Spleen (tissue), 11 donors: ENCODE measurements around the gene CD200. TPM values are rescaled to one million over a fixed set of nuclear protein-coding genes. Genes with fewer than 3 reads are reported as not detected.

Experiments used
- DNase-seq: peaks from one replicate; pipeline ENCODE4 v3.0.0-alpha.2; 2020
- H3K27ac ChIP-seq, 8 donors: fragments of 200-600 bp; sonication (generic) in 7 of 8; 1 replicate in 4 of 8; 2 replicates in 4 of 8; pipeline versions ENCODE4 v1.5.0 to v1.8.0; 2016 to 2021; ENCODE audit warnings: inconsistent platforms in 4 of 8, mild to moderate bottlenecking in 4 of 8, moderate library complexity in 1 of 8
- H3K27me3 ChIP-seq, 7 donors: fragments of 200-600 bp; sonication (generic) in 6 of 7; replicated peaks in 1 of 7; 1 replicate in 4 of 7; 2 replicates in 3 of 7; pipeline versions ENCODE4 v1.5.0 to v1.8.0; 2016 to 2021; ENCODE audit warnings: inconsistent platforms in 3 of 7, mild to moderate bottlenecking in 1 of 7
- H3K36me3 ChIP-seq, 6 donors: fragments of 200-600 bp; sonication (generic) in 5 of 6; 1 replicate in 4 of 6; 2 replicates in 2 of 6; pipeline versions ENCODE4 v1.5.0 to v1.8.0; 2016 to 2021; ENCODE audit warnings: inconsistent platforms in 2 of 6
- H3K4me1 ChIP-seq, 6 donors: fragments of 200-600 bp; sonication (generic) in 5 of 6; 1 replicate in 3 of 6; 2 replicates in 3 of 6; pipeline versions ENCODE4 v1.5.0 to v1.8.0; 2016 to 2021; ENCODE audit warnings: inconsistent platforms in 3 of 6
- H3K4me3 ChIP-seq, 8 donors: fragments of 200-600 bp; sonication (generic) in 7 of 8; 1 replicate in 4 of 8; 2 replicates in 4 of 8; pipeline versions ENCODE4 v1.5.0 to v1.8.0; 2016 to 2021; ENCODE audit warnings: inconsistent platforms in 4 of 8, mild to moderate bottlenecking in 4 of 8, moderate library complexity in 2 of 8
- H3K9me3 ChIP-seq, 8 donors: fragments of 200-600 bp; sonication (generic) in 7 of 8; 1 replicate in 4 of 8; 2 replicates in 4 of 8; pipeline versions ENCODE4 v1.5.0 to v1.8.0; 2016 to 2021; ENCODE audit warnings: inconsistent platforms in 4 of 8
- CTCF ChIP-seq, 11 experiments: fragments of 200-600 bp in 7 of 11; fragments of 450-650 bp in 4 of 11; sonication (generic) in 4 of 11; IDR thresholded peaks in 8 of 11; conservative IDR thresholded peaks in 3 of 11; 1 replicate in 7 of 11; 2 replicates in 4 of 11; pipeline versions ENCODE4 v1.4.0 to v1.8.0; 2016 to 2021; ENCODE audit warnings: antibody characterized with exemption in 11 of 11, inconsistent platforms in 4 of 11, mild to moderate bottlenecking in 1 of 11
- POLR2A ChIP-seq, 3 donors: fragments of 450-650 bp; IDR thresholded peaks; one replicate each; pipeline ENCODE4 v1.5.1; 2017; ENCODE audit warnings: antibody characterized with exemption in 3 of 3, mild to moderate bottlenecking in 1 of 3
- POLR2AphosphoS5 ChIP-seq, 3 donors: sonication (generic); formaldehyde crosslinking; IDR thresholded peaks; one replicate each; pipeline ENCODE4 v1.5.1; 2017; ENCODE audit warnings: antibody characterized with exemption in 3 of 3
- WGBS, 5 donors: extraction: QIAGEN DNeasy Blood & Tissue Kit in 3 of 5; methylation state at CpG; one replicate each; pipeline versions ENCODE4 v1.1.5 to v1.1.7; 2013 to 2018; 5-methylcytosine and 5-hydroxymethylcytosine counted together
- intact Hi-C: fragments of 100-400 bp; cut with DNase I; formaldehyde crosslinking; loops from one replicate; pipeline ENCODE4 v1.15.0; 2023; ENCODE audit warnings: low total_unique reads
- polyA plus RNA-seq, 3 donors: library from polyadenylated mRNA; stranded (reverse); fragments of 200-250 nt; gene quantifications; one replicate each; pipeline ENCODE4 v1.2.1, GENCODE V29; 2013
- total RNA-seq, 7 donors: library from RNA; depleted of rRNA in 3 of 7; stranded (reverse); fragments of >200 nt in 3 of 7; fragmentation: NEBNext Ultra II Directional in 4 of 7; extraction: Animal tissue kit (Norgen Biotek cat#: 25700) in 4 of 7; gene quantifications; one replicate each; pipeline versions ENCODE4 v1.1.0 to v1.2.1, GENCODE V29; 2016 to 2021
- donor health status: healthy with polysubstance abuse.
- donor health status: DM: no; HTN: no; CAD: no; lungs with moderate emphysema.
- donor health status: DM: no; HTN: no; CAD: no.
- donor health status: Bipolar disorder and iron deficiency.
- donor health status: healthy.
- donor health status: DM: no; HTN: no; CAD: no.
- donor health status: DM: yes; HTN: yes; CAD: no.

Gene CD200
- total and polyA plus RNA-seq, 10 donors = 4.3 to 13.1 (median 6.6) TPM

DNA sequence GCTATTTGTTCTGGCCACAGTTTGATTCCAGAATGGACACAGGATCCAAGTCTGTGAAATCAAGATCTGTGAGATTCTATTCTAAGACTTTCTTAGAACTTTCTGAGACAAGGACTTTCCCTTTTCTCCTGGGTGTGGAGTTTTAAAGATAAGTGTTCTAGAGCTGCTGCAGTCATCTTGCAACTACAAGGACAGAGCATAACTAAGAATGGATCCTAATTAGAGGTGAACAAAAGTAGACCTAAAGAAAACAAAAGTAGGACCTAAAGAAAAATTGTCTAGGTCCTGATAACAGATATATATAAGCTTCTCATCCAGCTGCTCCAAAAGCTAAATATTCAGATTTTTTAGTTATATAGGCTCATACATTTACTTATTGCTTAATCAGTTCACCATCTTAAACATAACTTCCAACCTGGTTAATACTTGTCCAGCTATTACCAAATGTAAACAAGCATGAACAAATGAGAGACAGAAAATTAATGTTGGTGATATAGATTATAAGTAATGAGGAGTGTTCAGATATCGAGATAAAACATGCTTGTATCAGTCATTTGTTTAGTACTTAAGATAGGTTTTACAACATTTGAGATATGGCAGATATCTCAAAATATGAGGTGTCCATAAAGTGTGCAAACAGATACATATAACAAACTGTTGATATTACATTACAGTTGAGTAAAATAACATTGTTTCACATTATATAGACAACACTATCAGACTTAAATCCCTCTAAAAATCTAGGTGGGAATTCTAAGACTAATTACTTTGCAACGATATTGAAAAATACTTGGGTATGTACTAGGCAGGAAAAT is 75.1 kb downstream of the CD200 start:
- no peak for DNase-seq
- no peaks in the 10 kb centered on the region for H3K36me3 ChIP-seq
- H3K4me1 ChIP-seq = peaks cover 0 to 16% (median under 1%) of the 10 kb centered on the region in 6 donors
- no peaks in the 10 kb centered on the region for H3K27me3 ChIP-seq
- no peak overlapping the region for H3K4me3 ChIP-seq
- H3K9me3 ChIP-seq = no peaks in the 10 kb centered on the region
- TF ChIP-seq CTCF (IDR thresholded peaks at IDR 0.05 in 8 of 11, conservative IDR thresholded peaks at IDR 0.05 in 3 of 11) (no peak), POLR2A (IDR thresholded peaks at IDR 0.05) (no peak), POLR2AphosphoS5 (IDR thresholded peaks at IDR 0.05) (no peak)
- intact Hi-C loops = no loop called here
- WGBS, 5 donors = 92 to 99% (median 95%) methylated on average over 2 of the region's 2 CpGs
- no peak overlapping the region for H3K27ac ChIP-seq

- no peaks in the 10 kb centered on the region for H3K9me3 ChIP-seq
- no peak for DNase-seq
- 79 to 92% (median 86%) methylated on average over 4 of the region's 4 CpGs for WGBS, 5 donors
- peaks cover 0 to 19% (median 3%) of the 10 kb centered on the region in 6 donors for H3K4me1 ChIP-seq
- no peak overlapping the region for H3K27ac ChIP-seq
- H3K4me3 ChIP-seq = no peak overlapping the region
- no peaks in the 10 kb centered on the region for H3K27me3 ChIP-seq
- intact Hi-C loops = no loop called here
- no peak for TF ChIP-seq POLR2AphosphoS5 (IDR thresholded peaks at IDR 0.05)
- TF ChIP-seq CTCF (IDR thresholded peaks at IDR 0.05 in 8 of 11, conservative IDR thresholded peaks at IDR 0.05 in 3 of 11) = no peak
- no peak for TF ChIP-seq POLR2A (IDR thresholded peaks at IDR 0.05)
- no peaks in the 10 kb centered on the region for H3K36me3 ChIP-seq
Measured at GRCh38 chr3:112409041-112409440, 76.1 kb downstream of the CD200 start.

- Histone ChIP-seq H3K4me3 (no peak overlapping the region), H3K9me3 (no peaks in the 10 kb centered on the region), H3K4me1 (peaks cover 0 to 19% (median 3%) of the 10 kb centered on the region in 6 donors), H3K27me3 (no peaks in the 10 kb centered on the region), H3K27ac (no peak overlapping the region), H3K36me3 (no peaks in the 10 kb centered on the region)
- intact Hi-C loops = no loop called here
- TF ChIP-seq POLR2AphosphoS5 (IDR thresholded peaks at IDR 0.05) (no peak), POLR2A (IDR thresholded peaks at IDR 0.05) (no peak), CTCF (IDR thresholded peaks at IDR 0.05 in 8 of 11, conservative IDR thresholded peaks at IDR 0.05 in 3 of 11) (no peak)
- DNase-seq = no peak
- 69 to 91% (median 80%) methylated on average over 3 of the region's 3 CpGs for WGBS, 5 donors
Measured at GRCh38 chr3:112411425-112411824, 78.5 kb downstream of the CD200 start.

Other genes with a start within 250 kb of the CD200 start
- gene C3orf52, start 246.8 kb upstream of the CD200 start, total RNA-seq = 1 to 10 TPM in 5 of 7 donors, under 1 TPM in 2; 0.74 to 3.9 (median 1.5) TPM
- under 1 TPM; 0.26 to 0.55 (median 0.33) TPM for gene C3orf52, start 246.8 kb upstream of the CD200 start, polyA plus RNA-seq
- 10 to 100 TPM in 3 of 7 donors, 1 to 10 TPM in 4; 6.7 to 18.9 (median 8.9) TPM for gene GCSAM, start 199.9 kb upstream of the CD200 start, total RNA-seq
- gene GCSAM, start 199.9 kb upstream of the CD200 start, polyA plus RNA-seq = 10 to 100 TPM in 1 of 3 donors, 1 to 10 TPM in 2; 2.7 to 20.9 (median 3.7) TPM
- gene SLC9C1, start 38.9 kb upstream of the CD200 start, total RNA-seq = under 1 TPM in 1 of 7 donors, not detected in 6; 0.18 TPM
- gene SLC9C1, start 38.9 kb upstream of the CD200 start, polyA plus RNA-seq = under 1 TPM in 1 of 3 donors, not detected in 2; 0.05 TPM
- gene BTLA, start 166.3 kb downstream of the CD200 start, total RNA-seq = 10 to 100 TPM; 18.0 to 46.0 (median 27.1) TPM
- 10 to 100 TPM; 12.8 to 30.0 (median 20.7) TPM for gene BTLA, start 166.3 kb downstream of the CD200 start, polyA plus RNA-seq
- 10 to 100 TPM; 70.9 to 98.1 (median 81.5) TPM for gene ATG3, start 228.8 kb downstream of the CD200 start, total RNA-seq
- gene ATG3, start 228.8 kb downstream of the CD200 start, polyA plus RNA-seq = 10 to 100 TPM; 35.8 to 58.6 (median 44.4) TPM
- 10 to 100 TPM; 31.1 to 48.0 (median 38.0) TPM for gene SLC35A5, start 228.9 kb downstream of the CD200 start, total RNA-seq
- 10 to 100 TPM in 2 of 3 donors, 1 to 10 TPM in 1; 8.2 to 11.5 (median 11.5) TPM for gene SLC35A5, start 228.9 kb downstream of the CD200 start, polyA plus RNA-seq